Cardiac septum (tissue), 1 donor: ENCODE data around the gene LARP1. TPM values are rescaled to one million over a fixed set of nuclear protein-coding genes. Genes with fewer than 3 reads are reported as not detected.
A peak's percentile ranks its signal among the peaks of the same experiment; 100 is the strongest.
"Not testable (repeated sequence)": the region's sequence is repeated elsewhere in the genome, so short reads cannot be mapped to it uniquely, and the experiment has no call there.

Experiments
- DNase-seq: peaks from one replicate; pipeline ENCODE4 v3.0.0-alpha.2; 2020; ENCODE audit warnings: low spot score
- intact Hi-C: fragments of 100-400 bp; cut with DNase I; formaldehyde crosslinking; loops from one replicate; pipeline ENCODE4 v1.14.0; 2022
- long read RNA-seq: library from polyadenylated mRNA; unstranded; transcript quantifications from one replicate; pipeline ENCODE4 v2.0.0, GENCODE V29; 2021
- total RNA-seq: library from RNA; stranded (reverse); fragmentation: NEBNext Ultra II Directional; extraction: Animal tissue kit (Norgen Biotek cat#: 25700); gene quantifications from one replicate; pipeline ENCODE4 v1.2.1, GENCODE V29; 2021
- donor health status: DM: no; HTN: no; CAD: no.

Gene LARP1
- total RNA-seq: 160 TPM
- long read RNA-seq, transcript LARP1-204 (14 exons, 2,630 nt): major isoform, 6 of 153 reads
- long read RNA-seq, partial matches to known transcripts: 38 of 153 reads
- long read RNA-seq, other reads (novel, unspliced or antisense): 105 of 153 reads

- peak; percentile 78 for DNase-seq
- intact Hi-C loops: loop anchor here (1.0 to 5.0 kb wide), 4 partner anchors 57 to 103 kb away; partner anchors contain the start of genes CNOT8 and FAXDC2
Observed at GRCh38 chr5:154755361-154756008, at the start of gene LARP1. Gene LARP1 (plus strand): TSS chr5:154755377. CDS start chr5:154755758, 381 bp downstream.

GRCh38 chr5:154706416-154706815 is 48.8 kb upstream of the LARP1 start:
- intact Hi-C loops: no loop called here
- no peak for DNase-seq

DNA sequence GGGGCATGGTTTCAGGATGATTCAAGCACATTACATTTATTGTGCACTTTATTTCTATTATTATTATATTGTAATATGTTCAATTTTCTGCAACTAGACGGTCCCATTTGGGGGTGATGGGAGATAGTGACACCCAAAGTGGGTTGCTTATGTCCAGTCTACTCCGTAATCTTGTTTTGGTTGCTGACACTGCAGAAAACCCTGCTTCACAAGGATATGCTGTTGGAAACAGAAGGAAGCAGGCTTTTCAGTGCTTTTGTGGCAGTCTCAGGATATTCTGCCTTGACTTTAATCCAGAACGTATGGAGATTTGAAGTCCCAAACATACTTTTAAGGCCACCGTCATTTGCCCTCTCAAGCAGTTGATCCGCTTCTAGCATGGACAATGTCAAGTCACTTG is 47.5 kb upstream of the LARP1 start:
- intact Hi-C loops: no loop called here
- DNase-seq: no peak

DNA sequence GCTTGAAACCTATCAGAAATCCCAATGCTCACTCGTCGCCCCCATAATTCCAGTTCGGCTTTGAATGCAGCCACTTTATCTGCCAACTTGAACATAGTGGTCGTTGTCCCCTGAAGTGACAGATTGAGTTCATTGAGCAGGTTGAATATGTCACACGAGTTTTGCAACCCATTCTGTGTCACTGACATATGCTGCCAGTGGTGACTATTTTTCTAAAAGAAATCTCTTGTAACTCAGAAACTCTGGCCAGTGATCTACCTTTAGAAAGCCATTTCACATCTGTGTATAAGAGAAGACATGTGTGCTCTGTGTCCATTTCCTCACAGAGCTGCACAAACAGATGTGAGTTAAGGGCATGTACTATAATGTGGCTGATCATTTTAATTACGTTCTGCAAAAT is 47.0 kb upstream of the LARP1 start:
- DNase-seq: no peak
- intact Hi-C loops: no loop called here

DNA sequence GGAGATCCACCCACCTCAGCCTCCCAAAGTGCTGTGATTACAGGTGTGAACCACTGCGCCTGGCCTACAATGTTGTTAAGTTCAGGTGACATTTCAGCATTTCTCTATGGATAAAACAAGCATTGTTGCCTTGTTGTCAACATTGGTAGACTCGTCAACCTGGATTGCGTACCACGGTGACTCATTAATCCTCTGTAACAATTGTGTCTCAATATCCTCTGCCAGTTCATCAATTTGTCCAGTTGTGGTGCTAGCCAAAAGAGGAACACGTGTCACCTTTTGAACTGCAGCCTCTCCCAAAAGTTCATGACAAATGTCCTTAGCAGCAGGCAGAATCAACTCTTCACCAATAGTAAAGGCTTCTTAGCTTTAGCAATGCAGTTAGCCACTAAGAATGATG is 46.3 kb upstream of the LARP1 start:
- intact Hi-C loops: no loop called here
- DNase-seq: no peak

DNA sequence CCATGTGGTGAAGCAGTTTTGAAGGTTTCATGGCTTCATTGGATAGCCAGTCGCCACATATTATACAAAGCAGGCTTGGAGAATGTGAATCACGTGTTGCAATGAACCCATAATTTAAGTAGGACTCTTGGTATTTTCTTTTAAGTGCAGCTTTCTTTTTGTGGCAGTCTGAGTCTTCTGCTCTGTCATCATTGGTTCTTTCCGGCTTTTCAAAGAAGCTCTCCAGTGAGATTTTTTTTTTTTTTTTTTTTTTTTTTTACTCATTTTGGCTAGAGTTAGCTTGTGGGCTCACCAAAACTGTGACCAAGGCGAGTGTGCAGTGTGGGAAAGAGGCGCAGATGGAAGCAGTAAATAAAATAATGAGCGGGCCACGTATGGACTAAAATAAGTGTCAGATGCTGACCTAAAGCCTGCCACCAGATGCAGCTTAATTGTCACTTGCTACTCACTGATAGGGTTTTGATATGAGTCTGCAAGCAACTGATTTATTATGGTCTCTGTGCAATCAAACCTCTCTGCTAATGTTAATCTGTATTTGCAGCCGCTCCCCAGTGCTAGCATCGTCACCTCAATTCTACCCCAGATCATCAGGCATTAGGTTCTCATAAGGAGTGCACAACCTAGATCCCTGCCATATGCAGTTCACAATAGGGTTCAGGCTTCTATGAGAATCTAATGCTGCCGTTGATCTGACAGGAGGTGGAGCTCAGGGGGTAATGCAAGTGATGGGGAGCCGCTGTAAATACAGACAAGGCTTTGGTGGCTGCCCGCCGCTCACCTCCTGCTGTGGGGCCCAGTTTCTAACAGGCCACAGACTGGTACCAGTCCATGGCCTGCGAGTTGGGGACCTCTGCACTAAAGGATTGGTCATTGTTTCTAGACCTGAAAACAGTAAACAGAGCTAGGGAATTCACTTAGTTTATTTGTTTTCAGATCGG is 45.5 kb upstream of the LARP1 start:
- no peak for DNase-seq
- intact Hi-C loops: no loop called here

DNA sequence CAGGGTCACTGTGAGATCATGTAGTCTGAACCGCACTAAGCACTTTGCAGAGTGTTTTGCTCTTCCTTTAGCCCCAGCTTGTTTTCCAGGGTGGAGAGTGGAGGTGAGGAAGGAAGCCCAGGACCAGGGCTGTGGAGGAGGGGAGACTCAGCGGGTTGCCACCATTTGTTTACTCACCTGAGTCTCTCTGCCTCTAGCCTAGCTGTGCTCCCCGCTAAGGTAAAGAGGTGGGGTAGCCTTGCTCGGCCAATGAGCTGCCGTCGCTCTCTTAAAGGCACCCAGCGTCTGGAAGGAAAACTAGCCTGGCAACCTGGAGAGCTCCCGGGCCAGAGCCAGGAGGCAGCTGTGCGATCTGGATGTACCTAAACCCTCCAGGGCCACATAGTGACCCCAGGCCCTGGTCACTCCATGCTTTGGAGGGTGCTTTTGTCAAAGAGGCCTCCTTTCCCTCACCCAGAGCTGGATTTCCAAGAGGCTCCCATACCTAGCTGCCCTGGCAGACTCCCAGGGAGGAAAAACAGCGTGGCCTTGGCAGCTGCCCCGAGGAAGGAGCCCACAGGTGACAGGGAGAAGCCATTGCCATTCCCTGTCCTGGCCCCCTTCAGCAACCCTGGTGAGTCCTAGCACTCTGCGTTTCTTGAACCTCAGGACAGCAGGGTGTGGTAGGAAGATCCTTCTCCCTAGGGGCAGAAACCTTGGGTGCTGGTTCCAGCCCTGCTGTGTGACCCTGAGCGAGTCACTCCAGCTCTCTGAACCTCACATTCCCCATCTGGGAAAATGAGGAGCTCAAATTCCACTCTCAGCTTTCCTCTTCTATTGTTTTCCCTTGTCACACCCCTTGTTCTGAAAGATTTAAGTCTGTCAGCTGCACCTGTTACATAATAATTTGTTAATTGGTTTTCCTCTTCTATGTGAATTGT is 42.4 kb upstream of the LARP1 start:
- DNase-seq: no peak
- intact Hi-C loops: no loop called here

GRCh38 chr5:154713615-154714125 is 41.5 kb upstream of the LARP1 start:
- no peak for DNase-seq
- intact Hi-C loops: no loop called here

DNA sequence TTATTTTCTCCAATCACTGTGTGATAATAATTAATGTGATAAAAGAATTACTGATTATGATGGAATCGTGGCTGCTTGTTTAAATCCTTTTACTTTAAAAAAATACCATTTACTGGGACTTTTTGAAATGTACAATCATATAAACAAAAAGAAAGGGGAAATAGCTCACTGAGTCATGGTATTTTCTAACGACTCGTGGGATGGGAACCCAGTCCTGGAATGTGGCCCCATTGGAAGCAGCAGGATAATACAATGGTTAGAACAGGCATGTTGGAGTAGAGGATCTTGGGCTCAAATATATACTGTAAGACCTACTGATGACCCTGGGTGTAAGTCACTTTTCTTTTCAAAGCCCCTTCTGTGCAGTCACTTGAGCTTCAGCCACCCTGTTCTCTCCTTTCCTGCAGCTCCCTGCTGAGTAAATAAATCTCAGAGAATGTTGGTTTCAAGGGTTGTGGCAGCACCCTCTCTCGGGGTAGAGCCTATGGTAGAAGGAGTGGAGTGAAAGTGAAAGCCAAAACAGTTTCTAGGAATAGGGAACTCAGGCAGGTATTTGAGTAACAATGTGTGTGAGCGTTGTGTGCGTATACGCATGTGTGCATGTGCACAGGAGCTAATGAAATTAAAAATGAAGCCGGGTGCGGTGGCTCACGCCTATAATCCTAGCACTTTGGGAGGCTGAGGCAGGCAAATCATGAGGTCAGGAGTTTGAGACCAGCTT is 40.8 kb upstream of the LARP1 start:
- intact Hi-C loops: no loop called here
- no peak for DNase-seq

GRCh38 chr5:154721481-154722058 is 33.6 kb upstream of the LARP1 start:
- intact Hi-C loops: no loop called here
- DNase-seq: no peak

- intact Hi-C loops: no loop called here
- DNase-seq: no peak
Observed at GRCh38 chr5:154722097-154722496, 33.1 kb upstream of the LARP1 start.

DNA sequence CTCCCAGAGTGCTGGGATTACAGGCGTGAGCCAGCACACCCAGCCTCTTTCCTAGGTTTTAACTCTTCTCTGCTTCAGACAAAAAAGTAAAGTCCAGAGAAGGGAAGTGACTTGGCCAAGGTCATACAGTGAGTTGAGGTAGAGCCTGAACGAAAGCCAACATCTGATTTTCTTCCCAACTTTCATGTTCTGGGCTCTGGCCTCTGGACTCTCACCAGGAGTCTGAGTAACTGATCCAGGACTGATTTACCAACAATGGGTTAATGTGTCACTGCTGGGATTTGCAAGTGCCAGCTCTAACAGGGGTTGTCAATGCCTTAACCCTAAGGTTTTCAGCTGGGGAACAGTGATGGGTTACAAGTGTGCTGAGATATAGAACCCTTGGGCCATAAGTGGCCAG is 32.2 kb upstream of the LARP1 start:
- DNase-seq: no peak
- intact Hi-C loops: no loop called here

GRCh38 chr5:154723740-154724505 is 31.3 kb upstream of the LARP1 start:
- intact Hi-C loops: no loop called here

DNA sequence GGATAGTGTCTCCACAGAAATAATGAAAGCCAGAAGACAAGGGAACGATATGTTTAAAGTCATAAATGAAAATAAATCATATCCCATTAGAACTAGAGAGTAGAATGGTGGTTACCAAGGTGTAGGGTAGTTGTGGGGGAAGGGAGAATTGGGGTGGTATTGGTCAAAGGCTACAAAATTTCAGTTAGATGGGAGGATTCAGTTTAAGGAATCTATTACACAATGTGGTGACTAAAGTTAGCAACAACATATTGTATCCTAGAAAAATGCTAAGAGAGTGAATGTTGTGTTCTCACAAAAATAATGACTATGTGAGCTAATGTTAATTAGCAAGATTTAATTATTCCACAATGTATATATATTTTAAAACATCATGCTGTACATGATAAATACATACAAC is 27.8 kb upstream of the LARP1 start:
- no peak for DNase-seq
- intact Hi-C loops: no loop called here

More at GRCh38 chr5:154723740-154724505, 31.3 kb upstream of the LARP1 start:
- DNase-seq: no peak

DNA sequence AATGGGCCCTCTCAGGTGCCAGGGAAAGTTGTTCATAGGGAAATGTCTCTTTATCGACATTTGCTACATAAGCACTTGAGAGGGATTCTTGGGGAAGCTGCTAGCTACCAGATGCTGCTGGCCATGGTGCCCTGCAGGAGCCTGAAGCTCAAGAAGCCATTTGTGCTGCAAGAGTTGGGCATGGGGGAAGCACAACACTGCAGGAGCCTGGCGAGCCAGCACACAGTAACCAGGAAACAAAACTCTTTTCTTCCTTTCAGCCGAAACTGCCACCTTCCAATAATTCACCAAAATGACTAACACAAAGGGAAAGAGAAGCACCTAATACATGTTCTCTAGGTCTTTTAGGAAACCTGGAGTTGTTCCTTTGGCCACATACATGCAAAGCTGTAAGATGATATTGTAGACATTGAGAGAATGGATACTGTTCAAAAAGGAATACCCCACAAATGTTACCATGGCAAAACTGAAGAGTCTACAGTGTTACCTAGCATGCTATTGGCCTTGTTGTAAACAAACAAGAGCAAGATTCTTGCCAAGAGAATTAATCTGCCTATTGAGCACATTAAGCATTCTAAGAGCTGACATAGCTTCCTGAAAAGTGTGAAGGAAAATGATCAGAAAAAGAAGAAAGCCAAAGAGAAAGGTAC is 26.1 kb upstream of the LARP1 start:
- DNase-seq: no peak
- intact Hi-C loops: no loop called here

DNA sequence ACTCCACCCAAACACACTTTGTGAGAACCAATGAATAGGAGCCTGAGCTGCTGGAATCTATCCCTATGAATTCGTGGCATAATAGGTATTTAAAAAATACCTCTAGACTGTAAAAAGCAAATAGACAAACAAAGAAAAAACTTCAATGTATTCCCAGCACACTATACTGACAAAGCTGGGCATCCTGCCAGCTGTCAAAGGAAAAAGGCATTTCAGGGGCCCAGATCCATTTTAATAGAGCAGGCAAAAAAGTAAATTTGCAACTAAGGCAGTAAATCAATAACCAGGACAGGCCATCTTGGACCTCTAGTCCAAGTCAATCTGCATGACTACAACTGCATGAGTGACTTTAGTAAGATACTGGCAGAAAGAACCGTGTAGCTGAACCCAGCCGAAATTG is 25.6 kb upstream of the LARP1 start:
- intact Hi-C loops: no loop called here
- DNase-seq: no peak

DNA sequence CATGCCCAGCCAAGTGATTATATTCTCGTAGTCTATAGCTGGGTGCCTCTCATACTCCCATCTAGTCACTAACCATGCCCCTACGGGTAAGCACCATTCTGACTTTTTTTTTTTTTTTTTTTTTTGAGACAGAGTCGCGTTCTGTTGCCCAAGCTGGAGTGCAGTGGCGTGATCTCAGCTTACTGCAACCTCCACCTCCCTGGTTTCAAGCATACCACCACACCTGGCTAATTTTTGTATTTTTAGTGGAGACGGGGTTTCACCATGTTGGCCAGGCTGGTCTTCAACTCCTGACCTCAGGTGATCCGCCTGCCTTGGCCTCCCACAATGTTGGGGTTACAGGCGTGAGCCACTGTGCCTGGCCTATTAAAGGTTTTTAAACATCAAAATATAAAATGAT is 24.4 kb upstream of the LARP1 start:
- intact Hi-C loops, DNase-seq: not testable (repeated sequence)
